ENCODE measurements around the gene LEF1.

LEF1 gene

GRCh38 chr4:108204518-108204917 lies 35.8 kb upstream of the LEF1 start:
- Histone ChIP-seq H3K9me3 (ENCODE audit: insufficient read depth, low read length) (no peaks in the 10 kb centered on the region), H3K4me3 (ENCODE audit: low read length) (no peak overlapping the region), H3K9ac (ENCODE audit: low read length) (no peak overlapping the region), H2AFZ (ENCODE audit: low read depth, low read length) (no peak overlapping the region), H3K36me3 (replicated peaks; ENCODE audit: low read depth, low read length) (no peaks in the 10 kb centered on the region), H3K27ac (ENCODE audit: low read length) (no peak overlapping the region), H3K4me1 (ENCODE audit: low read length) (no peaks in the 10 kb centered on the region), H4K20me1 (ENCODE audit: insufficient read depth, low read length) (no peaks in the 10 kb centered on the region), H3K27me3 (ENCODE audit: low read depth, low read length) (no peaks in the 10 kb centered on the region), H3K4me2 (ENCODE audit: low read length) (no peak overlapping the region), H3K79me2 (ENCODE audit: low read length) (no peaks in the 10 kb centered on the region)
- TF ChIP-seq EZH2phosphoT487 (IDR thresholded peaks at IDR 0.05; ENCODE audit: low read depth): no peak
- TF ChIP-seq, protein P1, sequence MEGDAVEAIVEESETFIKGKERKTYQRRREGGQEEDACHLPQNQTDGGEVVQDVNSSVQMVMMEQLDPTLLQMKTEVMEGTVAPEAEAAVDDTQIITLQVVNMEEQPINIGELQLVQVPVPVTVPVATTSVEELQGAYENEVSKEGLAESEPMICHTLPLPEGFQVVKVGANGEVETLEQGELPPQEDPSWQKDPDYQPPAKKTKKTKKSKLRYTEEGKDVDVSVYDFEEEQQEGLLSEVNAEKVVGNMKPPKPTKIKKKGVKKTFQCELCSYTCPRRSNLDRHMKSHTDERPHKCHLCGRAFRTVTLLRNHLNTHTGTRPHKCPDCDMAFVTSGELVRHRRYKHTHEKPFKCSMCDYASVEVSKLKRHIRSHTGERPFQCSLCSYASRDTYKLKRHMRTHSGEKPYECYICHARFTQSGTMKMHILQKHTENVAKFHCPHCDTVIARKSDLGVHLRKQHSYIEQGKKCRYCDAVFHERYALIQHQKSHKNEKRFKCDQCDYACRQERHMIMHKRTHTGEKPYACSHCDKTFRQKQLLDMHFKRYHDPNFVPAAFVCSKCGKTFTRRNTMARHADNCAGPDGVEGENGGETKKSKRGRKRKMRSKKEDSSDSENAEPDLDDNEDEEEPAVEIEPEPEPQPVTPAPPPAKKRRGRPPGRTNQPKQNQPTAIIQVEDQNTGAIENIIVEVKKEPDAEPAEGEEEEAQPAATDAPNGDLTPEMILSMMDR (IDR thresholded peaks at IDR 0.05; ENCODE audit: low read depth, low read length): no peak

- Histone ChIP-seq H3K4me2 (ENCODE audit: low read length) (no peak overlapping the region), H3K27ac (ENCODE audit: low read length) (no peak overlapping the region), H3K27me3 (ENCODE audit: low read depth, low read length) (no peaks in the 10 kb centered on the region), H3K36me3 (replicated peaks; ENCODE audit: low read depth, low read length) (no peaks in the 10 kb centered on the region), H4K20me1 (ENCODE audit: insufficient read depth, low read length) (no peaks in the 10 kb centered on the region), H3K79me2 (ENCODE audit: low read length) (no peaks in the 10 kb centered on the region), H3K9ac (ENCODE audit: low read length) (no peak overlapping the region), H3K4me1 (ENCODE audit: low read length) (no peaks in the 10 kb centered on the region), H3K9me3 (ENCODE audit: insufficient read depth, low read length) (no peaks in the 10 kb centered on the region), H2AFZ (ENCODE audit: low read depth, low read length) (no peak overlapping the region), H3K4me3 (ENCODE audit: low read length) (no peak overlapping the region)
- TF ChIP-seq, protein P1 (IDR thresholded peaks at IDR 0.05; ENCODE audit: low read depth, low read length): no peak
- no peak for TF ChIP-seq EZH2phosphoT487 (IDR thresholded peaks at IDR 0.05; ENCODE audit: low read depth)
Measured at GRCh38 chr4:108203377-108203776, 34.6 kb upstream of the LEF1 start.

- no peak overlapping the region for H3K4me3 ChIP-seq (ENCODE audit: low read length)
- no peaks in the 10 kb centered on the region for H3K79me2 ChIP-seq (ENCODE audit: low read length)
- no peak for TF ChIP-seq EZH2phosphoT487 (IDR thresholded peaks at IDR 0.05; ENCODE audit: low read depth)
- TF ChIP-seq, protein P1 (IDR thresholded peaks at IDR 0.05; ENCODE audit: low read depth, low read length): no peak
- no peak overlapping the region for H3K9ac ChIP-seq (ENCODE audit: low read length)
- H3K9me3 ChIP-seq (ENCODE audit: insufficient read depth, low read length): no peaks in the 10 kb centered on the region
- no peak overlapping the region for H3K4me2 ChIP-seq (ENCODE audit: low read length)
- H2AFZ ChIP-seq (ENCODE audit: low read depth, low read length): no peak overlapping the region
- H3K27ac ChIP-seq (ENCODE audit: low read length): no peak overlapping the region
- no peaks in the 10 kb centered on the region for H3K27me3 ChIP-seq (ENCODE audit: low read depth, low read length)
- H3K36me3 ChIP-seq (replicated peaks; ENCODE audit: low read depth, low read length): no peaks in the 10 kb centered on the region
- no peaks in the 10 kb centered on the region for H4K20me1 ChIP-seq (ENCODE audit: insufficient read depth, low read length)
- H3K4me1 ChIP-seq (ENCODE audit: low read length): no peaks in the 10 kb centered on the region
Measured at GRCh38 chr4:108201774-108202173, 33.0 kb upstream of the LEF1 start.

DNA sequence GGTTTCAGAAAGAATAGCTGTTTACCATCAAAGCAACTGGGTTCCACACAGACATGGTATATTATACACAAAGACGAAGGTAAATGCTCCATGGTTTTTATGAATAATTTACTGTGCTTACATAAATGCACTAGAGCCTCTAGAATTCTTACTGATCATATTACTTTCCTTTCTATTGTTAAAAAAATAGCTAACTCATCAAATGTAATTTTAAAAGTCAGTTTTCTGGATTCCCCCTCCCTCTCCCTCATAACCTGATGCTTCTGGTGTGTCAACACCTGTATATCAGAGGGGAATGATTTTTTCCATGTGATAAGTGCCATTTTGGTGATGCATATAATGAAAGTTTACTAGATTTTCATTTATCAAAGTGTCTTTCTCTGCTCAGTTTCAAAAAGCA lies 31.1 kb upstream of the LEF1 start:
- Histone ChIP-seq H3K4me1 (ENCODE audit: low read length) (no peaks in the 10 kb centered on the region), H3K9ac (ENCODE audit: low read length) (no peak overlapping the region), H3K27me3 (ENCODE audit: low read depth, low read length) (no peaks in the 10 kb centered on the region), H4K20me1 (ENCODE audit: insufficient read depth, low read length) (no peaks in the 10 kb centered on the region), H3K36me3 (replicated peaks; ENCODE audit: low read depth, low read length) (no peaks in the 10 kb centered on the region), H3K9me3 (ENCODE audit: insufficient read depth, low read length) (no peaks in the 10 kb centered on the region), H2AFZ (ENCODE audit: low read depth, low read length) (no peak overlapping the region), H3K79me2 (ENCODE audit: low read length) (no peaks in the 10 kb centered on the region), H3K27ac (ENCODE audit: low read length) (no peak overlapping the region), H3K4me2 (ENCODE audit: low read length) (no peak overlapping the region), H3K4me3 (ENCODE audit: low read length) (no peak overlapping the region)
- TF ChIP-seq EZH2phosphoT487 (IDR thresholded peaks at IDR 0.05; ENCODE audit: low read depth): no peak
- TF ChIP-seq, protein P1 (IDR thresholded peaks at IDR 0.05; ENCODE audit: low read depth, low read length): no peak
